Heart right ventricle (tissue), 16 donors: ENCODE data around the gene SH2D3C. TPM values are rescaled to one million over a fixed set of nuclear protein-coding genes. Genes with fewer than 3 reads are reported as not detected.

Experiments
- ATAC-seq, 8 donors: fragments of 200-7000 bp; cut with Tn5 transposase; one replicate each; pipeline ENCODE4 v1.9.1; 2020; ENCODE audit warnings: mild to moderate bottlenecking in 8 of 8, moderate library complexity in 8 of 8, moderate number of reproducible peaks in 1 of 8
- DNase-seq, 2 donors: peaks; one replicate each; pipeline ENCODE4 v3.0.0-alpha.2; 2020
- H3K27ac ChIP-seq, 10 donors: fragments of 200-600 bp; sonication (generic) in 2 of 10; one replicate each; pipeline versions ENCODE4 v1.5.0 to v1.8.0; 2020 to 2022; ENCODE audit warnings: mild to moderate bottlenecking in 3 of 10
- H3K27me3 ChIP-seq, 7 donors: fragments of 200-600 bp; one replicate each; pipeline ENCODE4 v1.8.0; 2021 to 2022; ENCODE audit warnings: mild to moderate bottlenecking in 2 of 7
- H3K36me3 ChIP-seq, 9 donors: fragments of 200-600 bp; sonication (generic) in 1 of 9; one replicate each; pipeline versions ENCODE4 v1.5.0 to v1.8.0; 2020 to 2022; ENCODE audit warnings: mild to moderate bottlenecking in 2 of 9
- H3K4me1 ChIP-seq, 9 donors: fragments of 200-600 bp; sonication (generic) in 1 of 9; one replicate each; pipeline versions ENCODE4 v1.5.0 to v1.8.0; 2020 to 2022; ENCODE audit warnings: mild to moderate bottlenecking in 4 of 9
- H3K4me3 ChIP-seq, 10 donors: fragments of 200-600 bp; sonication (generic) in 2 of 10; one replicate each; pipeline versions ENCODE4 v1.5.0 to v1.8.0; 2020 to 2022; ENCODE audit warnings: mild to moderate bottlenecking in 7 of 10, moderate library complexity in 2 of 10
- H3K9me3 ChIP-seq, 11 donors: fragments of 200-600 bp in 10 of 11; sonication (generic) in 2 of 11; one replicate each; pipeline versions ENCODE4 v1.5.0 to v1.8.0; 2013 to 2022; ENCODE audit warnings: mild to moderate bottlenecking in 2 of 11, control low read depth in 1 of 11, moderate library complexity in 1 of 11
- CTCF ChIP-seq, 9 donors: fragments of 200-600 bp; sonication (generic) in 2 of 9; IDR thresholded peaks; one replicate each; pipeline versions ENCODE4 v1.5.0 to v1.8.0; 2021 to 2022; ENCODE audit warnings: antibody characterized with exemption in 9 of 9, mild to moderate bottlenecking in 5 of 9, moderate library complexity in 1 of 9
- WGBS, 2 donors: extraction: QIAGEN DNeasy Blood & Tissue Kit; methylation state at CpG; one replicate each; pipeline ENCODE4 v1.1.7; 2013; ENCODE audit warnings: inconsistent platforms in 1 of 2; 5-methylcytosine and 5-hydroxymethylcytosine counted together
- intact Hi-C, 10 donors: fragments of 100-400 bp; cut with DNase I; formaldehyde crosslinking; loops; one replicate each; pipeline versions ENCODE4 v1.11.1 to v1.14.2; 2022
- polyA plus RNA-seq, 2 donors: library from polyadenylated mRNA; stranded (reverse); fragments of 200-250 nt; gene quantifications; one replicate each; pipeline ENCODE4 v1.2.3, GENCODE V29; 2013
- total RNA-seq, 10 donors: library from RNA; stranded (reverse); fragmentation: NEBNext Ultra II Directional in 3 of 10; extraction: Animal tissue kit (Norgen Biotek cat#: 25700) in 3 of 10; gene quantifications; one replicate each; pipeline versions ENCODE4 v1.2.1 to v1.2.4, GENCODE V29; 2021 to 2023
- donor health status: Arrhythmogenic right ventricular cardiomyopathy.
- donor health status: ischemic (EF 13 %, LVEDD 7.1; RV severe dilation, severe dysfunction).
- donor health status: healthy with polysubstance abuse.
- donor health status: DM: no; HTN: yes; CAD: no.
- donor health status: DM: no; HTN: no; CAD: no.
- donor health status: ischemic (EF 25% LVEDD 6.9; RV normal size, moderate dysfunction).
- donor health status: ischemic (EF 25% LVEDD 5.7; RV mildly dilated, moderate dysfunction).
- donor health status: healthy.
- donor health status: DM: yes; HTN: yes; CAD: no.
- donor health status: Ischemic cardiomyopathy.
- donor health status: ischemic (EF 35%, LVEDD 5.7; RV mildly dilated, moderate dysfunction).
- donor health status: nonischemic (EF 11% LVEDD 7.7; RV severe dilation, severe dysfunction).
- donor health status: DM: yes; HTN: yes; CAD: no.
- donor health status: PGD.
- donor health status: ischemic (EF 29% LVEDD 5.4; RV normal size, mild dysfunction).
- donor health status: nonischemic (EF 23%, LVEDD 6.1; RV moderate dilation, normal function).

The SH2D3C gene
- total and polyA plus RNA-seq, 12 donors: 10.9 to 36.7 (median 18.8) TPM

GRCh38 chr9:127769929-127770582 is 8.4 kb downstream of the SH2D3C start:
- DNase-seq: no peak
- 46 to 60% methylated on average over 4 of the region's 4 CpGs for WGBS, 2 donors
- Histone ChIP-seq H3K4me1 (peaks cover 4 to 73% (median 44%) of the 10 kb centered on the region in 9 donors), H3K4me3 (peak overlapping the region; percentile 42 to 75 (median 64)), H3K9me3 (no peaks in the 10 kb centered on the region), H3K27me3 (no peaks in the 10 kb centered on the region), H3K36me3 (peaks cover 0 to 40% (median 0%) of the 10 kb centered on the region in 9 donors), H3K27ac (peak overlapping the region; percentile 71 to 97 (median 88))
- peak in 4 of 9 donors; percentile 19 to 37 (median 26) for TF ChIP-seq CTCF (IDR thresholded peaks at IDR 0.05)
- ATAC-seq: peak in 5 of 8 donors; percentile 6 to 49 (median 12)
- intact Hi-C loops: no loop called here

- intact Hi-C loops: no loop called here
These were observed 9.4 kb downstream of the SH2D3C start for GRCh38 chr9:127769101-127769500.

GRCh38 chr9:127768698-127769097 is 9.8 kb downstream of the SH2D3C start:
- TF ChIP-seq CTCF (IDR thresholded peaks at IDR 0.05): no peak
- Histone ChIP-seq H3K4me1 (peaks cover 8 to 83% (median 58%) of the 10 kb centered on the region in 9 donors), H3K27me3 (no peaks in the 10 kb centered on the region), H3K9me3 (no peaks in the 10 kb centered on the region), H3K36me3 (peaks cover 0 to 36% (median 0%) of the 10 kb centered on the region in 9 donors), H3K27ac (peak overlapping the region; percentile 71 to 97 (median 88)), H3K4me3 (peak overlapping the region in 9 of 10 donors; percentile 52 to 75 (median 65))
- DNase-seq (no peak), ATAC-seq (no peak)
- intact Hi-C loops: no loop called here
- 54 to 68% methylated on average over 8 of the region's 8 CpGs for WGBS, 2 donors

More at GRCh38 chr9:127769101-127769500, 9.4 kb downstream of the SH2D3C start:
- DNase-seq (no peak), ATAC-seq (no peak)
- H3K27ac ChIP-seq: peak overlapping the region; percentile 71 to 97 (median 88)
- 67 to 79% methylated on average over 5 of the region's 5 CpGs for WGBS, 2 donors
- no peak for TF ChIP-seq CTCF (IDR thresholded peaks at IDR 0.05)
- no peaks in the 10 kb centered on the region for H3K9me3 ChIP-seq
- peak overlapping the region in 9 of 10 donors; percentile 52 to 75 (median 65) for H3K4me3 ChIP-seq
- no peaks in the 10 kb centered on the region for H3K27me3 ChIP-seq
- peaks cover 0 to 40% (median 0%) of the 10 kb centered on the region in 9 donors for H3K36me3 ChIP-seq
- H3K4me1 ChIP-seq: peaks cover 8 to 82% (median 54%) of the 10 kb centered on the region in 9 donors

GRCh38 chr9:127767909-127768331 is 10.5 kb downstream of the SH2D3C start:
- Histone ChIP-seq H3K27ac (peak overlapping the region; percentile 71 to 97 (median 88)), H3K36me3 (peaks cover 0 to 29% (median 0%) of the 10 kb centered on the region in 9 donors), H3K9me3 (no peaks in the 10 kb centered on the region), H3K27me3 (no peaks in the 10 kb centered on the region), H3K4me3 (peak overlapping the region in 9 of 10 donors; percentile 15 to 75 (median 65)), H3K4me1 (peaks cover 9 to 85% (median 65%) of the 10 kb centered on the region in 9 donors)
- ATAC-seq: no peak
- WGBS, 2 donors: 32 to 33% methylated on average over 13 of the region's 13 CpGs
- intact Hi-C loops: no loop called here
- peak; percentile 53 to 58 for DNase-seq
- no peak for TF ChIP-seq CTCF (IDR thresholded peaks at IDR 0.05)
